VCaP (cell line): ENCODE measurements around the gene AXIN1.

ENCODE experiments used
- H3K27ac ChIP-seq: fragments of 450-650 bp; 2 replicates; pipeline ENCODE4 v1.5.1; 2017
- TF ChIP-seq, protein P1 (sequence below): fragments of 450-650 bp; conservative IDR thresholded peaks from 2 replicates; pipeline ENCODE4 v1.5.1; 2017; ENCODE audit warnings: mild to moderate bottlenecking, moderate library complexity

The AXIN1 gene

GRCh38 chr16:375212-375611 lies 22.7 kb upstream of the AXIN1 start:
- TF ChIP-seq, protein P1, sequence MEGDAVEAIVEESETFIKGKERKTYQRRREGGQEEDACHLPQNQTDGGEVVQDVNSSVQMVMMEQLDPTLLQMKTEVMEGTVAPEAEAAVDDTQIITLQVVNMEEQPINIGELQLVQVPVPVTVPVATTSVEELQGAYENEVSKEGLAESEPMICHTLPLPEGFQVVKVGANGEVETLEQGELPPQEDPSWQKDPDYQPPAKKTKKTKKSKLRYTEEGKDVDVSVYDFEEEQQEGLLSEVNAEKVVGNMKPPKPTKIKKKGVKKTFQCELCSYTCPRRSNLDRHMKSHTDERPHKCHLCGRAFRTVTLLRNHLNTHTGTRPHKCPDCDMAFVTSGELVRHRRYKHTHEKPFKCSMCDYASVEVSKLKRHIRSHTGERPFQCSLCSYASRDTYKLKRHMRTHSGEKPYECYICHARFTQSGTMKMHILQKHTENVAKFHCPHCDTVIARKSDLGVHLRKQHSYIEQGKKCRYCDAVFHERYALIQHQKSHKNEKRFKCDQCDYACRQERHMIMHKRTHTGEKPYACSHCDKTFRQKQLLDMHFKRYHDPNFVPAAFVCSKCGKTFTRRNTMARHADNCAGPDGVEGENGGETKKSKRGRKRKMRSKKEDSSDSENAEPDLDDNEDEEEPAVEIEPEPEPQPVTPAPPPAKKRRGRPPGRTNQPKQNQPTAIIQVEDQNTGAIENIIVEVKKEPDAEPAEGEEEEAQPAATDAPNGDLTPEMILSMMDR = no peak
- no peak overlapping the region for H3K27ac ChIP-seq

GRCh38 chr16:374616-374926 lies 22.0 kb upstream of the AXIN1 start:
- H3K27ac ChIP-seq = no peak overlapping the region
- TF ChIP-seq, protein P1 = no peak

DNA sequence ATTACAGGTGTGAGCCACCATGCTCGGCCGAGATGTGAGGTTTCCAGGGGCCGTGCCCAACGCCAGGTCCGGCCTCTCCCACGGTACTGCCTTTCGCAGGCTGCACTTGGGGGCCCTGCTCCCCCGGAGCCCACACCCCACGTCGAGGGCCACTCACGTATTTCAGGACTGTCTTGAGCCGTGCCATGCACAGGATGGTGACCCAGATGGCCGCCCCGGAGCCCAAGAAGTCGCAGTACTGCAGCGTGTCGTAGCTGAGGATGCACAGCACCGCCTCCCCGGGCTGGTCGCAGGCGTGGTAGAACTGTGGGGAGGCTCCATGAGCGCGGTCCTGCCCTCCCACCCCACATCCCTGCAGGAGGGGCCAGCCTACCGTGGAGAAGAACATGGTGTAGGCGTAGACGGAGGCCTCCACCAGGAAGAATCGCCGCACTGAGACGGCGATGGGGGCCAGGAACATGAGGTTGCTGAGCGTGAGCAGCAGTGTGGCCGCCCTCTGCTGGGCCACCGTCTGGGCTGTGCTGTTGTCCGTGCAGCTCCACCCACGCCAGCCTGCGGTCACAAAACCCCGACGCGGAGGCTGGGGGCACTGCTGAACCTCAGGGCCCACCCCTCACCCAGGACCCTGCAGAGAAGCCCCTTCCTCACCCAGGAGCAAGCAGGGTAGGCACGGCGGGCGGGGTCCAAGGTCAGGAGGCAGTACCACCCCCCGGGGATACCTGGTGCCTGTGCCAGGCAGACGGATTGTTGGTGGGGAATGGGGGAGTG lies 21.5 kb upstream of the AXIN1 start:
- TF ChIP-seq, protein P1 = no peak
- H3K27ac ChIP-seq = no peak overlapping the region

GRCh38 chr16:373020-373598 lies 20.6 kb upstream of the AXIN1 start:
- TF ChIP-seq, protein P1 = no peak
- H3K27ac ChIP-seq = no peak overlapping the region

DNA sequence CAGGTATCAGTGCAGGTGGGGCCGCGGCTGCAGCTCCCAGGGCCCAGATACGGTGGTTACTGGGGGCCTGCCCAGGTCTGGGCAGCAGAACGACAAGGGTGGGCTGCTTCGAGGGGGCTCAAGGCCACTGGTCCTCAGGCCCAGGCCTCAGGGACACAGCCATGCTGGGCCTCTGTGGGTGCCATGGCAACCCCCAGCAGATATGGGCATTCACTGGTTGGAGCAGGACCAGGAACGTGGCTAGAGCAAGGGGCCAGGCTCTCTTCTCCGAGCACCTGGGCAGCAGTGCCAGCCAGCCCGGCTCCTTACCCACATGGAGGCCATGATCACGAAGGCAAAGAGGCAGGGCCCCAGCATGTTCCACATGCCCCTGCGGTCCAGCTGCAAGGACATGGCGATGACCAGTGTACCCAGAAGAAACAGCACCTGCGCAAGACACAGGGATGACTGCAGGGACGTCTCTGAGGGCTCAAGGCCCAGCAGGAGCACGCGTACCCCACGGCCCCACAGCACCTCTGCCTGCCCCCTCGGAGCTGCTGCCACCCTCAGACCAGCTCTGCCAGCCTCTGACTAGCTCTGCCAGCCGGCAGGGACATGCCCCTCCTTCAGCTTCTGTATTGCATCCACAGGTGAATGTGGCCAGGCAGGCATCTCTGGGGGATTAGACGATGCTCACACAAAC lies 19.9 kb upstream of the AXIN1 start:
- TF ChIP-seq, protein P1 = no peak
- H3K27ac ChIP-seq = no peak overlapping the region

DNA sequence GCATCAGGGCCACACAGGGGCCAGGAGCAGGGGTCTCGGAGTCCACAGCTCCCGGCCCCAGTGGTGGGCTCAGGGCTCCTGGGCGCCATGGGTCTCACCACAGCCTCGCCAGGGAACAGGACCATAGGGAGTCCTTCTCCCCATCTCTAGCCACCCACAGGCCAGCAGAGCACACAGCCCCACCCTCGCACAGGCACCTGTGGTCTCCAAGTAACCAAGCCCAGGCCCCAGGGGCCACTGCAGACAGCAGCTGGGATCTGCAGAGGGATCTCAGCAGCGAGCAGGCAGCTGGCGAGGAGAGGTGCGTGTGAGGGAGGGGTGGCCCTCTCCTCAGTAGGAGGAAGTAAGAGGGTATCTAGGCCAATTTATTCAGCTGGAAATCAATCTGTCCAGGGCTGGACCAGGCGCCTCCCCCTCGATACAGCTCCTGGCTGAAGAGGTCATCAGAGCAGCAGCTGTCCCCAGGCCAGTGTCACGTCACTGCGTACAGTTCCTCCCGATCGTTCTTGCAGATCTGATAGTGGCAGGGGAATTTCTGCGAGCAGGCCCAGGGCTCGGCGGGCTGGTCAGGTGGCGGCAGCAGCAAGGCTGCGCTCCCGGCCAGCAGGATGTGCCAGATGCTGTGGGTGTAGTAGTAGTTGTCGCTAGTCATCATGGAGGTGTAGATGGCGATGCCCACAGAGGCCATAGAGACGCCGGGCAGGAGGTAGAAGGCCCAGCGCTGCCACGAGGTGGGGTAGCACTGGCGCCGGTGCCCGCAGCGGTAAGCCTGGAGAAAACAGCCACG lies 19.2 kb upstream of the AXIN1 start:
- H3K27ac ChIP-seq = peak overlapping the region; percentile 61; the same call in 1 of the 2 replicates

More for the DNA sequence above, 19.2 kb upstream of the AXIN1 start:
- TF ChIP-seq, protein P1 = no peak
